SU-DHL-6 (cell line): ENCODE data around the gene PRDM5.

Source experiments
- H2AFZ ChIP-seq: fragments of 200-600 bp; sonication (generic); 2 replicates; pipeline ENCODE4 v1.6.1; 2014; ENCODE audit warnings: low read depth, mild to moderate bottlenecking, moderate library complexity, mixed read lengths, antibody characterized with exemption, low read length; ENCODE audit not compliant: severe bottlenecking
- H3F3A ChIP-seq: fragments of 200-600 bp; shearing (Covaris generic); 2 replicates; pipeline ENCODE4 v1.6.0; 2016; ENCODE audit warnings: antibody characterized with exemption, mild to moderate bottlenecking; ENCODE audit not compliant: insufficient read depth
- H3K27ac ChIP-seq: fragments of 200-600 bp; sonication (generic); 2 replicates; pipeline ENCODE4 v1.5.1; 2016; ENCODE audit warnings: low read depth, mild to moderate bottlenecking, low read length, moderate library complexity, mixed read lengths
- H3K27me3 ChIP-seq: fragments of 200-600 bp; sonication (generic), shearing (Covaris generic); 2 replicates; pipeline ENCODE4 v1.6.0; 2014; ENCODE audit warnings: mild to moderate bottlenecking, low read length
- H3K36me3 ChIP-seq: fragments of 200-600 bp; sonication (generic); 2 replicates; pipeline ENCODE4 v1.6.1; 2014; ENCODE audit warnings: mild to moderate bottlenecking, low read length, mixed read lengths
- H3K4me2 ChIP-seq: fragments of 300-600, 200-600 bp; shearing (Covaris generic), sonication (generic); 2 replicates; pipeline ENCODE4 v1.6.0; 2014; ENCODE audit warnings: low read length, low read depth, mild to moderate bottlenecking; ENCODE audit not compliant: poor library complexity, severe bottlenecking
- H3K4me3 ChIP-seq: fragments of 200-600 bp; sonication (generic); 2 replicates; pipeline ENCODE4 v1.5.1; 2014; ENCODE audit warnings: antibody characterized with exemption, low read length, mild to moderate bottlenecking, mixed read lengths; ENCODE audit not compliant: insufficient read depth, poor library complexity, severe bottlenecking
- H3K79me2 ChIP-seq: fragments of 200-600 bp; sonication (generic); 2 replicates; pipeline ENCODE4 v1.6.1; 2014; ENCODE audit warnings: mild to moderate bottlenecking, low read length, moderate library complexity; ENCODE audit not compliant: insufficient read depth
- H3K9ac ChIP-seq: fragments of 200-600 bp; sonication (generic); 2 replicates; pipeline ENCODE4 v1.7.0; 2014; ENCODE audit warnings: mild to moderate bottlenecking, low read length
- H3K9me2 ChIP-seq: fragments of 200-600 bp; sonication (generic); replicated peaks from 2 replicates; pipeline ENCODE4 v1.6.1; 2014; ENCODE audit warnings: low read length; ENCODE audit not compliant: insufficient read depth
- H3K9me3 ChIP-seq: fragments of 200-600 bp; sonication (generic); 2 replicates; pipeline ENCODE4 v1.6.1; 2014; ENCODE audit warnings: low read length, mixed read lengths; ENCODE audit not compliant: insufficient read depth
- H4K20me1 ChIP-seq: fragments of 200-600 bp; sonication (generic); 2 replicates; pipeline ENCODE4 v1.6.1; 2014; ENCODE audit warnings: low read depth, mild to moderate bottlenecking, antibody characterized with exemption, low read length, moderate library complexity, mixed read lengths
- CTCF ChIP-seq: fragments of 200-600 bp; sonication (generic); IDR thresholded peaks from one replicate; pipeline ENCODE4 v1.5.1; 2017; ENCODE audit warnings: antibody characterized with exemption, mild to moderate bottlenecking, low read length, moderate library complexity; ENCODE audit not compliant: insufficient read depth, poor library complexity, severe bottlenecking
- EZH2phosphoT487 ChIP-seq: fragments of 200-600 bp; sonication (generic), shearing (Covaris generic); conservative IDR thresholded peaks from 2 replicates; pipeline ENCODE4 v1.6.1; 2018; ENCODE audit warnings: mild to moderate bottlenecking, antibody characterized with exemption, low read length, moderate library complexity, mixed read lengths

Gene PRDM5

GRCh38 chr4:120667102-120667501 is 255.4 kb downstream of the PRDM5 start:
- Histone ChIP-seq H3K79me2 (no peaks in the 10 kb centered on the region), H3K9me3 (no peaks in the 10 kb centered on the region), H2AFZ (no peak overlapping the region), H3F3A (no peaks in the 10 kb centered on the region), H3K9me2 (no peaks in the 10 kb centered on the region), H4K20me1 (no peaks in the 10 kb centered on the region), H3K9ac (no peak overlapping the region), H3K36me3 (no peaks in the 10 kb centered on the region), H3K4me3 (no peak overlapping the region), H3K27ac (no peak overlapping the region), H3K27me3 (no peaks in the 10 kb centered on the region), H3K4me2 (no peak overlapping the region)
- TF ChIP-seq EZH2phosphoT487 (no peak), CTCF (no peak)

- Histone ChIP-seq H3K4me3 (no peak overlapping the region), H3F3A (no peaks in the 10 kb centered on the region), H3K27me3 (no peaks in the 10 kb centered on the region), H3K9ac (no peak overlapping the region), H2AFZ (no peak overlapping the region), H3K4me2 (no peak overlapping the region), H4K20me1 (no peaks in the 10 kb centered on the region), H3K9me2 (no peaks in the 10 kb centered on the region), H3K27ac (no peak overlapping the region), H3K79me2 (no peaks in the 10 kb centered on the region), H3K36me3 (no peaks in the 10 kb centered on the region), H3K9me3 (no peaks in the 10 kb centered on the region)
- TF ChIP-seq CTCF (no peak), EZH2phosphoT487 (no peak)
These were observed 257.7 kb downstream of the PRDM5 start for GRCh38 chr4:120664851-120665250.

GRCh38 chr4:120659616-120660170 is 262.8 kb downstream of the PRDM5 start:
- no peak overlapping the region for H3K4me2 ChIP-seq
- no peaks in the 10 kb centered on the region for H3K36me3 ChIP-seq
- H3K9me3 ChIP-seq: no peaks in the 10 kb centered on the region
- no peak overlapping the region for H3K9ac ChIP-seq
- H3K4me3 ChIP-seq: no peak overlapping the region
- no peak overlapping the region for H3K27ac ChIP-seq
- no peaks in the 10 kb centered on the region for H3K9me2 ChIP-seq
- H3F3A ChIP-seq: no peaks in the 10 kb centered on the region
- TF ChIP-seq EZH2phosphoT487: no peak
- no peak for TF ChIP-seq CTCF
- H4K20me1 ChIP-seq: no peaks in the 10 kb centered on the region
- no peaks in the 10 kb centered on the region for H3K79me2 ChIP-seq
- no peaks in the 10 kb centered on the region for H3K27me3 ChIP-seq
- H2AFZ ChIP-seq: no peak overlapping the region

- no peaks in the 10 kb centered on the region for H3F3A ChIP-seq
- no peaks in the 10 kb centered on the region for H4K20me1 ChIP-seq
- no peak overlapping the region for H3K4me3 ChIP-seq
- H3K9ac ChIP-seq: no peak overlapping the region
- no peak for TF ChIP-seq EZH2phosphoT487
- TF ChIP-seq CTCF: no peak
- H3K79me2 ChIP-seq: no peaks in the 10 kb centered on the region
- no peak overlapping the region for H3K4me2 ChIP-seq
- no peaks in the 10 kb centered on the region for H3K9me2 ChIP-seq
- H3K27me3 ChIP-seq: no peaks in the 10 kb centered on the region
- H2AFZ ChIP-seq: no peak overlapping the region
- no peaks in the 10 kb centered on the region for H3K9me3 ChIP-seq
- H3K36me3 ChIP-seq: no peaks in the 10 kb centered on the region
- no peak overlapping the region for H3K27ac ChIP-seq
These were observed 263.8 kb downstream of the PRDM5 start for GRCh38 chr4:120658772-120659171.
